B cell (primary cell): ENCODE results near the gene NCK1.

Source experiments
- CTCF ChIP-seq: fragments of 200-600 bp; IDR thresholded peaks from one replicate; pipeline ENCODE4 v1.8.0; 2022; ENCODE audit warnings: antibody characterized with exemption, mild to moderate bottlenecking
- EZH2 ChIP-seq: IDR thresholded peaks from 2 replicates; pipeline ENCODE4 v1.6.1; 2012; ENCODE audit warnings: borderline replicate concordance, low read depth, mild to moderate bottlenecking, moderate library complexity, low read length; ENCODE audit not compliant: insufficient read depth, poor library complexity, severe bottlenecking

GRCh38 chr3:136925425-136926190 lies 63.6 kb downstream of the NCK1 start:
- TF ChIP-seq CTCF (no peak), EZH2 (no peak)
